ENCODE data around the gene XPR1. TPM values are rescaled to one million over a fixed set of nuclear protein-coding genes. Genes with fewer than 3 reads are reported as not detected.
A peak's percentile ranks its signal among the peaks of the same experiment; 100 is the strongest.

XPR1 gene
- total and polyA plus RNA-seq, 2 of the 8 experiments (the other 6 are each of a cell fraction or from before 2014, with no cell fraction given) = 28.6 to 43.9 TPM

DNA sequence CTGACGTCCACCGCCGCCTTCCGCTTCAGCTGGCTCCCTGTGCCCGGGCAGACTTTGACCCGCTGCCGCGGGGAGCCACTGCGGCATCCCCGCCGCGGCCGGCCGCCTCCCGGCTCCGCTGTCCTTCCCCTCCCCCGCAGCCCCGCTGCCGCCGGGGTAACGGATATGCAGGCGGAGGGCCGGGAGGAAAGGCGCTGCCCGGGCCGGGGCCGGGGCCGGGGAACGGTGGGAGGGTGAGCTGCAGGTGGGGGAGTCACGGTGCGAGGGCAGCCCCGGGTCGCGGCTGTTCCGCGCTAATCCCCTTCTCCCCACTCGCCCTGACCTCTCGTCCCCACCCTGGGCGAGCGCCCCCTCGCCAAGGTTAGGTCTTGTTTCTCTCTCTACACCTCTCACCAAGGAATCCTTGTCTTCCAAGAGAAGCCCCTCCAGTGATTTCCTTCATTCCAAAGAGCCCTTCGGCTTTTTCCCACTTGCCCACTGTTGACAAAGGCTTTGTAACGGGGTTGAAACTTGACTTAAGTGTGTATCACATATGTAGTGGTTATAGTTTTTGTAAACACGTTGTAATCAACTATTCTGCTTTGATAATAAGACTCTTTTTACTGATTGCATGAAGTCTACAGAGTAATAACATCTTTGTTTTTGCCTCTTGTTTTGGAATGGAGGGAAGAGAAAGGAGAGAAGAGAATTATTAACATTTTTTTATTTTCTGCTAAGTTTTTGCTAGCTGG, 669 bp downstream of the XPR1 start (continued):
- TF ChIP-seq SIN3A (conservative IDR thresholded peaks at IDR 0.05 in 1 of 2, IDR thresholded peaks at IDR 0.05 in 1 of 2; ENCODE audit: low read depth in 1 of 2, low read length in 2 of 2) = peak in 1 of 2 experiments; percentile 71; a peak in 1 of 4 replicates
- no peak for TF ChIP-seq EGR1 (IDR thresholded peaks at IDR 0.05; ENCODE audit: borderline replicate concordance, low read depth, low read length)
- peak; percentile 90 for TF ChIP-seq RBBP5 (IDR thresholded peaks at IDR 0.05; ENCODE audit: borderline replicate concordance, low read depth, low read length)
- no peak for TF ChIP-seq FOSL1 (IDR thresholded peaks at IDR 0.05; ENCODE audit: insufficient read depth, low read depth, low read length)
- no peak for TF ChIP-seq EZH2 (IDR thresholded peaks at IDR 0.05; ENCODE audit: low read depth, low read length, severe bottlenecking)
- TF ChIP-seq RXRA (IDR thresholded peaks at IDR 0.05; ENCODE audit: insufficient read depth, low read depth, low read length) = no peak
- TF ChIP-seq, protein P1, sequence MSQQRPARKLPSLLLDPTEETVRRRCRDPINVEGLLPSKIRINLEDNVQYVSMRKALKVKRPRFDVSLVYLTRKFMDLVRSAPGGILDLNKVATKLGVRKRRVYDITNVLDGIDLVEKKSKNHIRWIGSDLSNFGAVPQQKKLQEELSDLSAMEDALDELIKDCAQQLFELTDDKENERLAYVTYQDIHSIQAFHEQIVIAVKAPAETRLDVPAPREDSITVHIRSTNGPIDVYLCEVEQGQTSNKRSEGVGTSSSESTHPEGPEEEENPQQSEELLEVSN (IDR thresholded peaks at IDR 0.05) = no peak
- TF ChIP-seq, protein P2, sequence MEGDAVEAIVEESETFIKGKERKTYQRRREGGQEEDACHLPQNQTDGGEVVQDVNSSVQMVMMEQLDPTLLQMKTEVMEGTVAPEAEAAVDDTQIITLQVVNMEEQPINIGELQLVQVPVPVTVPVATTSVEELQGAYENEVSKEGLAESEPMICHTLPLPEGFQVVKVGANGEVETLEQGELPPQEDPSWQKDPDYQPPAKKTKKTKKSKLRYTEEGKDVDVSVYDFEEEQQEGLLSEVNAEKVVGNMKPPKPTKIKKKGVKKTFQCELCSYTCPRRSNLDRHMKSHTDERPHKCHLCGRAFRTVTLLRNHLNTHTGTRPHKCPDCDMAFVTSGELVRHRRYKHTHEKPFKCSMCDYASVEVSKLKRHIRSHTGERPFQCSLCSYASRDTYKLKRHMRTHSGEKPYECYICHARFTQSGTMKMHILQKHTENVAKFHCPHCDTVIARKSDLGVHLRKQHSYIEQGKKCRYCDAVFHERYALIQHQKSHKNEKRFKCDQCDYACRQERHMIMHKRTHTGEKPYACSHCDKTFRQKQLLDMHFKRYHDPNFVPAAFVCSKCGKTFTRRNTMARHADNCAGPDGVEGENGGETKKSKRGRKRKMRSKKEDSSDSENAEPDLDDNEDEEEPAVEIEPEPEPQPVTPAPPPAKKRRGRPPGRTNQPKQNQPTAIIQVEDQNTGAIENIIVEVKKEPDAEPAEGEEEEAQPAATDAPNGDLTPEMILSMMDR (IDR thresholded peaks at IDR 0.05; ENCODE audit: control extremely low read depth in 1 of 3, insufficient read depth in 1 of 3, low read depth in 1 of 3, low read length in 3 of 3) = peak in 1 of 3 experiments; percentile 27; a peak in 2 of 4 replicates
- no peak for TF ChIP-seq RFX5 (IDR thresholded peaks at IDR 0.05; ENCODE audit: borderline replicate concordance, low read depth, low read length)
- TF ChIP-seq BCL11A (IDR thresholded peaks at IDR 0.05; ENCODE audit: low read depth in 2 of 2, low read length in 2 of 2) = no peak
- TF ChIP-seq CTBP2 (IDR thresholded peaks at IDR 0.05; ENCODE audit: borderline replicate concordance, insufficient read depth, insufficient read length, low read length) = peak; percentile 30
- no peak for TF ChIP-seq CHD1 (IDR thresholded peaks at IDR 0.05; ENCODE audit: low read depth, low read length)
- TF ChIP-seq POU5F1 (IDR thresholded peaks at IDR 0.05; ENCODE audit: low read depth, low read length) = no peak
- no peak for TF ChIP-seq TAF1 (IDR thresholded peaks at IDR 0.05; ENCODE audit: low read depth, low read length)
- TF ChIP-seq, protein P3, sequence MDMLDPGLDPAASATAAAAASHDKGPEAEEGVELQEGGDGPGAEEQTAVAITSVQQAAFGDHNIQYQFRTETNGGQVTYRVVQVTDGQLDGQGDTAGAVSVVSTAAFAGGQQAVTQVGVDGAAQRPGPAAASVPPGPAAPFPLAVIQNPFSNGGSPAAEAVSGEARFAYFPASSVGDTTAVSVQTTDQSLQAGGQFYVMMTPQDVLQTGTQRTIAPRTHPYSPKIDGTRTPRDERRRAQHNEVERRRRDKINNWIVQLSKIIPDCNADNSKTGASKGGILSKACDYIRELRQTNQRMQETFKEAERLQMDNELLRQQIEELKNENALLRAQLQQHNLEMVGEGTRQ (IDR thresholded peaks at IDR 0.05; ENCODE audit: low read length) = no peak
- TF ChIP-seq JUND (IDR thresholded peaks at IDR 0.05; ENCODE audit: low read length) = no peak
- TF ChIP-seq TAF7 (optimal IDR thresholded peaks at IDR 0.05; ENCODE audit: borderline replicate concordance, low read depth, low read length) = no peak
- no peak for TF ChIP-seq CBX5 (IDR thresholded peaks at IDR 0.05; ENCODE audit: low read depth, low read length)
- TF ChIP-seq TBP (IDR thresholded peaks at IDR 0.05; ENCODE audit: low read depth, low read length) = no peak

All from H1 (cell line).